Measurements from ENCODE around the gene TP73.

Gene TP73

GRCh38 chr1:3649342-3650247 is 2.7 kb upstream of the TP73 start, which contains the start of gene WRAP73:
Gene WRAP73, minus strand, starts transcription at chr1:3650103. Its CDS starts 104 bp downstream, at chr1:3649999.
- H3K4me3 ChIP-seq (ENCODE audit: low read length), result peak within 1 kb of the TSS; percentile 71
- peak; percentile 16 for TF ChIP-seq CTCF (conservative IDR thresholded peaks at IDR 0.05; ENCODE audit: low read depth, low read length)
- DNase-seq (ENCODE audit: low read depth), result peak; percentile 55

- no peak overlapping the region for H3K4me3 ChIP-seq (ENCODE audit: low read length)
- no peak for TF ChIP-seq CTCF (conservative IDR thresholded peaks at IDR 0.05; ENCODE audit: low read depth, low read length)
- DNase-seq (ENCODE audit: low read depth), result no peak
These were observed 1.9 kb upstream of the TP73 start for GRCh38 chr1:3650248-3651025.

- TF ChIP-seq CTCF (conservative IDR thresholded peaks at IDR 0.05; ENCODE audit: low read depth, low read length), result no peak
- DNase-seq (ENCODE audit: low read depth), result no peak
- no peak overlapping the region for H3K4me3 ChIP-seq (ENCODE audit: low read length)
These were observed 1.0 kb upstream of the TP73 start for GRCh38 chr1:3651026-3651929.

GRCh38 chr1:3652548-3653285 is 401 bp downstream of the TP73 start:
- no peak for TF ChIP-seq CTCF (conservative IDR thresholded peaks at IDR 0.05; ENCODE audit: low read depth, low read length)
- H3K4me3 ChIP-seq (ENCODE audit: low read length), result no peak overlapping the region
- no peak for DNase-seq (ENCODE audit: low read depth)

- TF ChIP-seq CTCF (conservative IDR thresholded peaks at IDR 0.05; ENCODE audit: low read depth, low read length), result no peak
- H3K4me3 ChIP-seq (ENCODE audit: low read length), result no peak overlapping the region
- no peak for DNase-seq (ENCODE audit: low read depth)
These were observed 936 bp downstream of the TP73 start for GRCh38 chr1:3653286-3653618.

Measured in retinal pigment epithelial cell (primary cell).